Activated CD4-positive, alpha-beta memory T cell treated with anti-CD3 and anti-CD28 coated beads for 36 hours (primary cell): ENCODE results near the gene PHAF1. TPM values are rescaled to one million over a fixed set of nuclear protein-coding genes. Genes with fewer than 3 reads are reported as not detected.

Experiments
- CTCF ChIA-PET: fragments of 350-600 bp; sonication (Branson Sonifier 250); formaldehyde crosslinking; loops from one replicate; lab custom pipeline; 2021; ENCODE audit warnings: antibody characterized with exemption, inconsistent platforms; lab: Charles Lee
- POLR2A ChIA-PET: fragments of 350-600 bp; sonication (Branson Sonifier 250); formaldehyde crosslinking; loops from one replicate; lab custom pipeline; 2021; ENCODE audit warnings: antibody characterized with exemption; lab: Charles Lee
- DNase-seq: peaks from one replicate; pipeline ENCODE4 v3.0.0-alpha.2; 2020
- H3K27ac Mint-ChIP-seq: one replicate; pipeline ENCODE4 v1.8.0; 2021; ENCODE audit warnings: mixed read lengths
- H3K27me3 Mint-ChIP-seq: one replicate; pipeline ENCODE4 v1.8.0; 2021; ENCODE audit warnings: mixed read lengths
- H3K36me3 Mint-ChIP-seq: one replicate; pipeline ENCODE4 v1.8.0; 2021; ENCODE audit warnings: mixed read lengths
- H3K4me1 Mint-ChIP-seq: one replicate; pipeline ENCODE4 v1.8.0; 2021; ENCODE audit warnings: low read depth, mixed read lengths
- H3K4me3 Mint-ChIP-seq: one replicate; pipeline ENCODE4 v1.8.0; 2021; ENCODE audit warnings: mild to moderate bottlenecking, mixed read lengths
- H3K9me3 Mint-ChIP-seq: one replicate; pipeline ENCODE4 v1.8.0; 2021; ENCODE audit warnings: mixed read lengths
- intact Hi-C: fragments of 100-400 bp; cut with micrococcal nuclease; formaldehyde crosslinking; loops from one replicate; pipeline ENCODE4 v1.15.1; 2023
- total RNA-seq, 2 experiments: library from RNA; stranded (reverse); gene quantifications; one replicate each; pipeline ENCODE4 v1.2.3, GENCODE V29; 2021

PHAF1 gene
- total RNA-seq, 2 experiments from 2014 or later = 11.4 to 12.3 TPM

DNA sequence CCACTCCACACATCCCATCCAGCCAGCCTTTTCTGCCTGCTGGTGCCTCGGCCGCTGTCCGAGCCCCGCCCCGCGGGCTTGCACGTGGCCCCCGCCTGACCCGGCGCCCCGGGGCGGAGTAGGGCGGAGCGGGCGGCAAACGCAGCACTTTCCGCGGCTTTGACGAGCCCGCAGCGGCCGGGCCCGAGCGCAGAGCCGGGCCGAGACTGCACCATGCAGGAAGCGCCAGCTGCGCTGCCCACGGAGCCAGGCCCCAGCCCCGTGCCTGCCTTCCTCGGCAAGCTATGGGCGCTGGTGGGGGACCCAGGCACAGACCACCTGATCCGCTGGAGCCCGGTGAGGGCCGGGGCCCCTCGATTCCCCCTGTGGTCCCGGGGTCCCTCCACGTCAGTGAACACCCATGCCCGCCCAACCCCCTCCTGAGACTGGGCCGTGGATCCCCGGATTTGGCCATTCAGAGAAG is 54.9 kb downstream of the PHAF1 start, which contains the start of gene HSF4:
TSS of gene HSF4 (plus strand) at position 147 of the 463 bp plus-strand sequence. CDS start at position 214, 67 bp downstream.
- Mint-ChIP-seq H3K36me3 (peaks cover 10% of the 10 kb centered on the region), H3K4me1 (peaks cover 33% of the 10 kb centered on the region), H3K4me3 (peak within 1 kb of the TSS; percentile 23), H3K9me3 (no peaks in the 10 kb centered on the region), H3K27ac (no peak within 1 kb of the TSS), H3K27me3 (peaks cover 40% of the 10 kb centered on the region)
- DNase-seq = peak; percentile 40
- ChIA-PET CTCF (interaction anchor here (0.5 to 4.1 kb wide), 6 partner anchors 10 to 350 kb away, joined by 3 to 12 read pairs (median 4); no protein-coding TSS in a partner anchor), POLR2A (interaction anchor here (1.0 to 1.2 kb wide), 3 partner anchors 9 to 13 kb away, joined by 3 to 4 read pairs (median 3); no protein-coding TSS in a partner anchor)
- intact Hi-C loops = no loop called here

DNA sequence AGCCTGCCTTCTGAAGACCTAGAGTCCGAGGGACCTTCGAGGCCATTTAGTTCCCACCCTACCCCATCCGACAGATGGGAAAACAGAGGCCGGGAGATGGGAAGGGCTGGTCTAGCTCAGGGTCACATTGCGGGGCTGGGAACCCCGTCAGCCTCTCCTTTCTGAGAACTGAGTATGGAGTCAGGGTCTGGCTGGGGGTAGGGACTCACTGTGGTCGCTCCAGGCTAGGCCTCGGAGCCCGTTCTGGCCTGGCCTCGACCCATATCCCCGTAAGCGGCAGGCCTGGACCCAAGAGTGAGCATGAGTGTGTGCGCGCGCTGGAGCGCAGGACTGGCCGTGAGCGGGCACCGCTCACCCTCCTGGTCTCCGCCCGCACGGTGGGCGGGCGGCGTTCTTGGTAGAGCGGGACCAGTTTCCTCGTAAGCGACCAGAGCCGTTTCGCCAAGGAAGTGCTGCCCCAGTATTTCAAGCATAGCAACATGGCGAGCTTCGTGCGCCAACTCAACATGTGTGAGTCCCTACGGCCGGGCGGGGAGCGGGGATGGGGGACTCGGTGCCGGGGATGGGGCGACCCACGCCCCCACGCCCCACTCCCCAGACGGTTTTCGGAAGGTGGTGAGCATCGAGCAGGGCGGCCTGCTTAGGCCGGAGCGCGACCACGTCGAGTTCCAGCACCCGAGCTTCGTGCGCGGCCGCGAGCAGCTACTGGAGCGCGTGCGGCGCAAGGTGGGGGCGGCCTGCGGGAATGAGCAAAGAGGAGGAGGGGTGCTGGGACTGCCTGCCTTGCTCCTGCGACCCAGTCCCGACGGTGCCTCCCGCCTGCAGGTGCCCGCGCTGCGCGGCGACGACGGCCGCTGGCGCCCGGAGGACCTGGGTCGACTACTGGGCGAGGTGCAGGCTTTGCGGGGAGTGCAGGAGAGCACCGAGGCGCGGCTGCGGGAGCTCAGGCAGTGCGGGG is 55.7 kb downstream of the PHAF1 start:
- Mint-ChIP-seq H3K4me3 (peak overlapping the region; percentile 12), H3K4me1 (peaks cover 39% of the 10 kb centered on the region), H3K9me3 (no peaks in the 10 kb centered on the region), H3K27me3 (peaks cover 43% of the 10 kb centered on the region), H3K36me3 (peaks cover 10% of the 10 kb centered on the region), H3K27ac (no peak overlapping the region)
- ChIA-PET CTCF (interaction anchor here (0.6 to 4.1 kb wide), 6 partner anchors 9 to 147 kb away, joined by 3 to 12 read pairs (median 5); partner anchors contain the start of gene B3GNT9), POLR2A (interaction anchor here (1.0 to 1.1 kb wide), 2 partner anchors 9 to 12 kb away, joined by 3 to 4 read pairs; no protein-coding TSS in a partner anchor)
- DNase-seq = no peak
- intact Hi-C loops = no loop called here

- H3K4me1 Mint-ChIP-seq = peaks cover 38% of the 10 kb centered on the region
Observed at GRCh38 chr16:67166110-67166547, 56.4 kb downstream of the PHAF1 start.

DNA sequence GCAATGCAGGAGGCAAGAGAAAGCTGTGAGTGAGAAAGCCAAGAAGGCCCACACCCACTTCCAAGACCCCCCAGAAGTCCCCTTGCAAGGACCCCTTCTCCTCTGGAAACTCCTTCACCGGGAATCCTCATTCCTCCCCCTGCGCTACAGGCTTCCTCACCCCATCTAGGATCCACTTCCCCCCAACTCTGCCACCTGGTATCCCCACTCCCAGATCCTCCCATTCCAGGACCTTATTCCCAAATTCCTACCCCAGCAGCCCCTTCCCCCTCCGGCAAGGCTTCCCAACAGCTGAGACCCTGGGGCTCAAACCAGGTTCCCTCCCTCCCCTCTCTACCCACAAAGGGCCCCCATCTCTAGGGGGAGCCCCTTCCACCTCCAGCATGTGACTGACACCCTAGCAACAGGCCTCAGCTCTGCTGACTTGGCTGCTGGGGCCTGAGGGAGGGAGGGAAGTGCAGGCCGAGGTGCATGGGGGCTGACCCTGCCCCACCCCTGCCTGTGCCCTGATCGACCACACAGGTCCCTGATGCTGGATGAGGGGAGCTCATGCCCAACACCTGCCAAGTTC is 56.9 kb downstream of the PHAF1 start:
- H3K36me3 Mint-ChIP-seq = peaks cover 5% of the 10 kb centered on the region
- H3K4me3 Mint-ChIP-seq = no peak overlapping the region
- POLR2A ChIA-PET = no interaction called here
- no peak for DNase-seq
- H3K27me3 Mint-ChIP-seq = peaks cover 50% of the 10 kb centered on the region
- no peak overlapping the region for H3K27ac Mint-ChIP-seq
- no peaks in the 10 kb centered on the region for H3K9me3 Mint-ChIP-seq
- CTCF ChIA-PET = interaction anchor here (1.0 kb wide), 1 partner anchor 189 kb away, joined by 3 read pairs; no protein-coding TSS in a partner anchor
- intact Hi-C loops = no loop called here
- H3K4me1 Mint-ChIP-seq = peaks cover 41% of the 10 kb centered on the region

More at GRCh38 chr16:67166110-67166547, 56.4 kb downstream of the PHAF1 start:
- H3K36me3 Mint-ChIP-seq = peaks cover 8% of the 10 kb centered on the region
- no peak for DNase-seq
- ChIA-PET POLR2A (no interaction called here), CTCF (interaction anchor here (0.6 to 1.8 kb wide), 4 partner anchors 11 to 188 kb away, joined by 3 to 8 read pairs (median 5); partner anchors contain the start of gene B3GNT9)
- no peaks in the 10 kb centered on the region for H3K9me3 Mint-ChIP-seq
- H3K27me3 Mint-ChIP-seq = peaks cover 46% of the 10 kb centered on the region
- no peak overlapping the region for H3K27ac Mint-ChIP-seq
- intact Hi-C loops = no loop called here
- H3K4me3 Mint-ChIP-seq = peak overlapping the region; percentile 5

- Mint-ChIP-seq H3K9me3 (no peaks in the 10 kb centered on the region), H3K36me3 (no peaks in the 10 kb centered on the region), H3K4me1 (peaks cover 34% of the 10 kb centered on the region), H3K4me3 (no peak overlapping the region), H3K27ac (no peak overlapping the region), H3K27me3 (peaks cover 50% of the 10 kb centered on the region)
- DNase-seq = no peak
- intact Hi-C loops = no loop called here
- POLR2A ChIA-PET = interaction anchor here (3.0 kb wide), 1 partner anchor 8 kb away, joined by 23 read pairs; the partner anchor contains the start of genes FBXL8 and TRADD
- CTCF ChIA-PET = interaction anchor here (1.0 to 3.7 kb wide), 2 partner anchors 8 to 18 kb away, joined by 3 to 35 read pairs; partner anchors contain the start of genes FBXL8 and TRADD
Observed at GRCh38 chr16:67167588-67167987, 57.8 kb downstream of the PHAF1 start.

GRCh38 chr16:67169011-67169451 is 59.3 kb downstream of the PHAF1 start:
- DNase-seq = no peak
- Mint-ChIP-seq H3K4me1 (peaks cover 41% of the 10 kb centered on the region), H3K27me3 (peaks cover 54% of the 10 kb centered on the region), H3K36me3 (no peaks in the 10 kb centered on the region), H3K4me3 (no peak overlapping the region), H3K27ac (no peak overlapping the region), H3K9me3 (no peaks in the 10 kb centered on the region)
- ChIA-PET CTCF (interaction anchor here (0.6 to 3.7 kb wide), 6 partner anchors 9 to 208 kb away, joined by 3 to 35 read pairs (median 5); partner anchors contain the start of genes B3GNT9, CES3, FBXL8 and TRADD), POLR2A (interaction anchor here (0.6 to 3.0 kb wide), 2 partner anchors 9 to 11 kb away, joined by 3 to 23 read pairs; partner anchors contain the start of genes FBXL8 and TRADD)
- intact Hi-C loops = no loop called here

DNA sequence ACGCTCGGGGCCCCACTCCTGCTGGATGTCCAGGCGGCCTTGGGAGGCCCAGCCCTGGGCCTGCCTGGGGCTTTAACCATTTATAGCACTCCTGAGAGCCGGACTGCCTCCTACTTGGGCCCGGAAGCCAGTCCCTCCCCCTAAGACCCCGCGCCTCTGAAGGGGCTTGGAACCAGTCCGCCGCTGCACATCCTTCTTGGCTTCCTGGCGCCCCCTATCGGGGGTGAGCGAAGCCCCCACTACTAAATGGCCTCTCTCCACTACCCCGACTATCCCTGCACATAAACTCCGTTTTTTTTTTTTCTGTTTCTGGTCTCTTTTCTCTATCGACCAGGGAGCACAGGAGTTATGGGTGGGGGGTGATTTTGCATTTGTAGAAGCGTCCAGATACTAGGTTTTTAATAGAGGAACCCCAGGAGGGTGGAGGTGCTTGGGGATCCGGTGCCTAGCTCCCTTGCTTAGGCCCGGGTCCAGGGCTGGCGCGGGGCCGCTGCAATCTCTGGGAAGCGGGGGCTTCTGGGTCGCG is 60.0 kb downstream of the PHAF1 start:
- intact Hi-C loops = loop anchor here (1.0 to 10.0 kb wide), 3 partner anchors 10 to 915 kb away; partner anchors contain the start of genes FBXL8, NFATC3 and TRADD
- ChIA-PET CTCF (interaction anchor here (0.5 to 3.7 kb wide), 9 partner anchors 10 to 393 kb away, joined by 3 to 35 read pairs (median 5); partner anchors contain the start of genes B3GNT9, CTCF, FBXL8 and TRADD), POLR2A (interaction anchor here (3.0 kb wide), 1 partner anchor 10 kb away, joined by 23 read pairs; the partner anchor contains the start of genes FBXL8 and TRADD)
- H3K9me3 Mint-ChIP-seq = no peaks in the 10 kb centered on the region
- H3K36me3 Mint-ChIP-seq = no peaks in the 10 kb centered on the region
- H3K27me3 Mint-ChIP-seq = peaks cover 50% of the 10 kb centered on the region
- H3K4me3 Mint-ChIP-seq = peak overlapping the region; percentile 76
- H3K27ac Mint-ChIP-seq = peak overlapping the region; percentile 11
- peak; percentile 53 for DNase-seq
- H3K4me1 Mint-ChIP-seq = peaks cover 38% of the 10 kb centered on the region

DNA sequence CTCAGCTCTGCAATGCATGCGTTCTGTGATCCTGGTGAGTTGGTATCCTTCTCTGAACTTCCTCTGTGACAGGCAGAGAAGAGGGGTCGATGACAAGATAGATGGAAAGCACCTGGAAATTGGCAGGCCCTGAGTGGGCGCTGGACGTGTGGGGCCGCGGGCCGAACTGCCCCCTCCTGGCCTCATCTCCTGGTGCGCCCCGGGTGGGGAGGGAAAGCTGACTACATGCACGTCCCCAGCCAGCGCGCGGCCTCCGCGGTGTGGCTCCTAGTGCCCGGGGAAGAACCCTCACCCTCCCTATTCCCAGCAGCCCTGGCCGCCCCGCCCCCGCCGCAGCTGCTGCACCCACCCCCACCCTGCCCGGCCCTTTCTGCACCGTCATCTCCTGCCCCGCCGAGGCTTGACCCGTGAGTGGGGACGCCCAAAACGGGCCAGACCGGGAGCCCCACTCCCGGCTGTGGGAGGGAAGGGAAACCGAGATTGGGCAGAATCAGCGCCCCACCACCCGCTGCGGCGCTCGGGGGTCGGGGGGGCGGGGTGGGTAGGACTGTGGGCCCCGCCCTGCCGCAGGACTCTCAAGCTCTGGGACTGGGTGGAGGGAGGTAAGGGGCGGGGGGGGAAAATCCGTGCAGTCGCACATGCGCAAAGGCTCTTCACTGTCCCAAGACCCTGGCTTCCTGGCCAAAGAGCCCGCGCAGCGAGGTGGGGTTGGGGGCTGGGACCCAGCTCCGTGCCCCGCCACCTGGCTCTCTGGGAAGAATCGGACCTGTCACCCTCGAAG is 60.6 kb downstream of the PHAF1 start, which contains the start of gene NOL3:
TSS of gene NOL3 (plus strand) at position 371 of the 781 bp plus-strand sequence.
- intact Hi-C loops = loop anchor here (1.0 to 10.0 kb wide), 3 partner anchors 11 to 914 kb away; partner anchors contain the start of genes FBXL8, NFATC3 and TRADD
- Mint-ChIP-seq H3K27ac (peak within 1 kb of the TSS; percentile 11), H3K4me3 (peak within 1 kb of the TSS; percentile 76), H3K9me3 (no peaks in the 10 kb centered on the region), H3K36me3 (no peaks in the 10 kb centered on the region), H3K4me1 (peaks cover 36% of the 10 kb centered on the region), H3K27me3 (peaks cover 46% of the 10 kb centered on the region)
- DNase-seq = peak; percentile 80
- CTCF ChIA-PET = interaction anchor here (0.5 to 3.7 kb wide), 9 partner anchors 11 to 392 kb away, joined by 3 to 35 read pairs (median 5); partner anchors contain the start of genes B3GNT9, CTCF, FBXL8 and TRADD
- POLR2A ChIA-PET = interaction anchor here (3.0 kb wide), 1 partner anchor 11 kb away, joined by 23 read pairs; the partner anchor contains the start of genes FBXL8 and TRADD

- Mint-ChIP-seq H3K27me3 (peaks cover 44% of the 10 kb centered on the region), H3K4me3 (peak overlapping the region; percentile 67), H3K36me3 (no peaks in the 10 kb centered on the region), H3K27ac (no peak overlapping the region), H3K9me3 (no peaks in the 10 kb centered on the region), H3K4me1 (peaks cover 34% of the 10 kb centered on the region)
- intact Hi-C loops = loop anchor here (1.0 to 10.0 kb wide), 3 partner anchors 12 to 914 kb away; partner anchors contain the start of genes FBXL8, NFATC3 and TRADD
- DNase-seq = no peak
- CTCF ChIA-PET = interaction anchor here (1.3 to 3.7 kb wide), 5 partner anchors 12 to 217 kb away, joined by 5 to 35 read pairs (median 14); partner anchors contain the start of genes B3GNT9, FBXL8 and TRADD
- POLR2A ChIA-PET = no interaction called here
Observed at GRCh38 chr16:67170949-67171649, 61.4 kb downstream of the PHAF1 start.
